ENCODE measurements around the gene IPO5.

The IPO5 gene

DNA sequence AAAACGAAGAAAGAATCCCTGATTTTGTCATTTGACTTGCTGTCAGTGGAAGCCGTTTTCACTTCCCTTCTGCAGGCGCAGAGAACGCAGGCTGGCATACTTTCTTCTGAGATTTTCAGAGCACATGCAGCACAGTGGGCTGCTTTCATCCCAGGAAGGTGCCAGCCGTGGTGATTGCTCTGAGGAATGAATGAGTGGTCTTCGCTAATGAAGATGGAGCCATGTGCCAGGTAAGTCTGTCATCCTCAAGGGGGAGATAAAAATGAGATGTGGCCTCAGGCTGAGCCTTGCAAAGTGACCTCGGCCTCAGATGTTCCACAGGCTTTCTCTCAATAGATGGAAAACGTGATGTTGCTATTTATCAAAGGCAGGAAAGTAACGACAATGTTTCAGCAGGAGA is 94.8 kb downstream of the IPO5 start:
- no peak overlapping the region for H3K4me3 ChIP-seq (replicated peaks; ENCODE audit: low read depth, low read length)
- DNase-seq (ENCODE audit: extremely low read depth, low read depth), result no peak
- TF ChIP-seq, protein P1, sequence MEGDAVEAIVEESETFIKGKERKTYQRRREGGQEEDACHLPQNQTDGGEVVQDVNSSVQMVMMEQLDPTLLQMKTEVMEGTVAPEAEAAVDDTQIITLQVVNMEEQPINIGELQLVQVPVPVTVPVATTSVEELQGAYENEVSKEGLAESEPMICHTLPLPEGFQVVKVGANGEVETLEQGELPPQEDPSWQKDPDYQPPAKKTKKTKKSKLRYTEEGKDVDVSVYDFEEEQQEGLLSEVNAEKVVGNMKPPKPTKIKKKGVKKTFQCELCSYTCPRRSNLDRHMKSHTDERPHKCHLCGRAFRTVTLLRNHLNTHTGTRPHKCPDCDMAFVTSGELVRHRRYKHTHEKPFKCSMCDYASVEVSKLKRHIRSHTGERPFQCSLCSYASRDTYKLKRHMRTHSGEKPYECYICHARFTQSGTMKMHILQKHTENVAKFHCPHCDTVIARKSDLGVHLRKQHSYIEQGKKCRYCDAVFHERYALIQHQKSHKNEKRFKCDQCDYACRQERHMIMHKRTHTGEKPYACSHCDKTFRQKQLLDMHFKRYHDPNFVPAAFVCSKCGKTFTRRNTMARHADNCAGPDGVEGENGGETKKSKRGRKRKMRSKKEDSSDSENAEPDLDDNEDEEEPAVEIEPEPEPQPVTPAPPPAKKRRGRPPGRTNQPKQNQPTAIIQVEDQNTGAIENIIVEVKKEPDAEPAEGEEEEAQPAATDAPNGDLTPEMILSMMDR (IDR thresholded peaks at IDR 0.05; ENCODE audit: low read depth, low read length, missing control alignments), result no peak

DNA sequence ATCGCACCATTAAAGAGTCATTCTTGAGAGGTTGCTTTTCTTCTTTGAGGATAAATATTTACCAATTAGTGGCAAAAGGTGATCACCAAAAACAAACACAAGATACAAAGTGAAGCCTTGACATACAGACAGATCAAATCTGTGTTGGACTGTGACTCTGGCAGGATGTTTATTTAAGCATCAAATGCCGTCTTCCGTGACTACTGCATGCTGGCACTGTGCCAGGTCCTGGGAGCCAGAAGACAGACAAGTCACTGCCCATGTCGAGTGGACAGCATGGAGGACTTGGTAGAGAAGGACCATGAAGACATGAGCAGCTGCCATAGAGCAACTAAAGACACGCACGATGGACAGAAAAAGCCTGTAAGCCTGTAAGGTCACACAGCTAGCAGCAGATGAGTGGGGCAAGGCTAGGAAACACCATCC is 96.6 kb downstream of the IPO5 start:
- no peak overlapping the region for H3K4me3 ChIP-seq (replicated peaks; ENCODE audit: low read depth, low read length)
- TF ChIP-seq, protein P1 (IDR thresholded peaks at IDR 0.05; ENCODE audit: low read depth, low read length, missing control alignments), result no peak
- no peak for DNase-seq (ENCODE audit: extremely low read depth, low read depth)

DNA sequence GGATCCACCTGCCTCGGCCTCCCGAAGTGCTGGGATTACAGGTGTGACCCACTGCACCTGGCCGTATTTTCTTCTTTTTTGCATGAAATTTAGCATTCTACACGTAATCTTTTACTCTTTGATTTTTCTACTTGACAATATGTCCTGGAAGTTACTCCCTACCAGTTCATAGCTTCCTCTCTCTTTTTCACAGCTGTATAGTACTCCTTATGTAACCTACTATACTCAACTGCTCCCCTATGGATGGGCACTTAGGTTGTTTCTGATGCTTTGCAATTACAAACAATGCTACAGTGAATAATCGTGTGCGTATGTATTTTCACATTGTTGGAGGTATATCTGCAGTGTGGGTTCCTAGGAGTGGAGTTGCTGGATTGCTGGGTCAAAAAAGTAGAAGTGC is 98.9 kb downstream of the IPO5 start:
- H3K4me3 ChIP-seq (replicated peaks; ENCODE audit: low read depth, low read length), result no peak overlapping the region
- no peak for DNase-seq (ENCODE audit: extremely low read depth, low read depth)
- TF ChIP-seq, protein P1 (IDR thresholded peaks at IDR 0.05; ENCODE audit: low read depth, low read length, missing control alignments), result no peak

DNA sequence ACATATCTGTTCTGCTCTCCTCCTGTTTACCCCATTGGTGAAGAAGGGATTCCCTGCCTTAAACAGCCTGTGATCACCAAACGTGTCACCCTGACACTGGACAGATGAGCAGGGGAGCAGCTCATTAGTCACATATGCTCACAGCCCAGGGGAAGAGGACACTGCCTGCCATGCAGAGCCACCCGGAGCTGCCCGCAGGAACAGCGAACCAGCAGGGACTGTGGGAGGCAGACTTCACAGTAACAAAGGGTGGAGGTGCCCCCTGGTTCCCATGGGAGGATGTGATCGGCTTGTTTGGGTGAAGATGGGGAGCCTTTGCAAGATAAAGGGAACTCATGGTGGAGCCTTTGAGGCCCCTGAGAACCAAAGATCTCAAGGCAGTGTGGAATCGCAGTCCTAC is 100.8 kb downstream of the IPO5 start:
- no peak for DNase-seq (ENCODE audit: extremely low read depth, low read depth)
- TF ChIP-seq, protein P1 (IDR thresholded peaks at IDR 0.05; ENCODE audit: low read depth, low read length, missing control alignments), result no peak

DNA sequence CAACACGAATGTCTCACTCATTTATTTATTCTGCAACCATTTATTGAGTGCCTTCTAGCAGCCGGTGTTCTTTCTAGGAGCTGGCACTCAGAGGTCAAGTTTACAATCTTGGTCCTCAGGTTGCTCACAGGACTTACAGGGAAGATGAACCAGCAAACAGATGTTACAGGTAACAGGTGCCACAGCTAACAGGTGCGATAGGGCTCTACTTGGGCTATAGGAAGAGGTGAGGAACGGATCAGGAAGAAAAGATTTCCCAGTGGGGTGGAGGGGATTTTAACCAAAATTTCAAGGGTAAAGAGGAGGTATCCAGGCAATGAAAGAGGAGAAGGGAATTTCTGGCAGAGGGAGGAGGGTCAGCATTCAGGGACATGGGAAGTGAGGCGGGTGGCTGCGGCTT is 102.1 kb downstream of the IPO5 start:
- H3K4me3 ChIP-seq (replicated peaks; ENCODE audit: low read depth, low read length), result no peak overlapping the region
- TF ChIP-seq, protein P1 (IDR thresholded peaks at IDR 0.05; ENCODE audit: low read depth, low read length, missing control alignments), result no peak
- no peak for DNase-seq (ENCODE audit: extremely low read depth, low read depth)

More for the DNA sequence above, 100.8 kb downstream of the IPO5 start:
- no peak overlapping the region for H3K4me3 ChIP-seq (replicated peaks; ENCODE audit: low read depth, low read length)

DNA sequence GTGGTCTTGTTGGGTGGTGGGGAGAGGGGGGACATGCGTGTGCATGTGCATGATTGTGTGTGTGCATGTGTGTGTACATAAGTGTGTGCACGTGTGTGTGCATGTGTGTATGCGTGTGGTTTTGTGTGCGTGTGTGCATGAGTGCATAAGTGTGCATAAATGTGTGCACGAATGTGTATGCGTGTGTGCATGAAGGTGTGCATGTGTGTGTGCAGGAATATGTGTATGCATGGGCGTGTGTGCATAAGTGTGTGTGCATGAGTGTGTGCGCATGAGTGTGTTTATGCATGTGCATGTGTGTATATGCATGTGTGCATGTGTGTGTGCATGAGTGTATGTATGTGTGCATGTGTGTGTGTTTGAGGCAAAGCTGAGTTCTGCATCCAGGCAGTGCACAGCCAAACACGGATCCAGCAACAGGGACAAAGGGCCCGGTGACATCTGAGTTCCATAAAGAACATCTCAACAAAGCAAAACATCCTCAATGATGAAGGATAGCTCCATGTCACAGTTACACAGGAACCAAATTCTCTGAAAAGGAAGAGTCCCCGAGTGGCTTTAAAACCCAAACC is 103.5 kb downstream of the IPO5 start:
- no peak overlapping the region for H3K4me3 ChIP-seq (replicated peaks; ENCODE audit: low read depth, low read length)
- DNase-seq (ENCODE audit: extremely low read depth, low read depth), result no peak
- TF ChIP-seq, protein P1 (IDR thresholded peaks at IDR 0.05; ENCODE audit: low read depth, low read length, missing control alignments), result no peak

DNA sequence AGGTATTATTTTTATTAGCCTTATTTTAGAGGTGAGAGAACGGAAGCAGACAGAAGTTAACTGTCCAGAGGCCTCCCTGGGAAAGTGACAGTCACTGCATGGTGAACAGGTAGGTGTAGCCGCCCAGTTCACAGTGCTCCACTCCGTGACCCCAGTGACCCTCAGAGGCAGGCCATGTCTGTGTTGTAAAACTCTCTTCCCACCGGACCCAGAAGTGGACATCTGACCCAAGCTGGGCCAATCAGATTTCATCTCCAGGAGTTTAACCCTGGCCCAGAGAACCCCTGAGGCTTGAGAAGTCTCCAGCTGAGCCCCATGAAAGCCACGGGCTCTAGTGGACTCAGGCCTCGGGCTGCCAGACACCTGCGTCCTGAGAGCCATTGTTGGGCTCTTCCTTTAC is 105.8 kb downstream of the IPO5 start:
- no peak for DNase-seq (ENCODE audit: extremely low read depth, low read depth)
- TF ChIP-seq, protein P1 (IDR thresholded peaks at IDR 0.05; ENCODE audit: low read depth, low read length, missing control alignments), result no peak
- H3K4me3 ChIP-seq (replicated peaks; ENCODE audit: low read depth, low read length), result no peak overlapping the region
